WTC11 (cell line): ENCODE measurements around the gene CCDC81.

ENCODE experiments used
- NR1H2 ChIP-seq: sonication (generic); formaldehyde crosslinking; IDR thresholded peaks from 2 replicates; pipeline ENCODE4 v1.9.0; 2021; ENCODE audit warnings: mild to moderate bottlenecking, moderate library complexity, missing genetic modification reagents
- TF ChIP-seq, protein P1 (sequence below): sonication (generic); formaldehyde crosslinking; IDR thresholded peaks from 2 replicates; pipeline ENCODE4 v1.8.1; 2023; ENCODE audit warnings: mild to moderate bottlenecking, missing genetic modification reagents, moderate library complexity
- TF ChIP-seq, protein P2 (sequence below): fragments of 200-600 bp; IDR thresholded peaks from 2 replicates; pipeline ENCODE4 v1.8.0; 2022; ENCODE audit warnings: antibody characterized with exemption

GRCh38 chr11:86446924-86447285, 72.2 kb downstream of the CCDC81 start:
- TF ChIP-seq, protein P1, sequence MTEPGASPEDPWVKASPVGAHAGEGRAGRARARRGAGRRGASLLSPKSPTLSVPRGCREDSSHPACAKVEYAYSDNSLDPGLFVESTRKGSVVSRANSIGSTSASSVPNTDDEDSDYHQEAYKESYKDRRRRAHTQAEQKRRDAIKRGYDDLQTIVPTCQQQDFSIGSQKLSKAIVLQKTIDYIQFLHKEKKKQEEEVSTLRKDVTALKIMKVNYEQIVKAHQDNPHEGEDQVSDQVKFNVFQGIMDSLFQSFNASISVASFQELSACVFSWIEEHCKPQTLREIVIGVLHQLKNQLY (CRISPR knock-in tag): no peak
- TF ChIP-seq, protein P2, sequence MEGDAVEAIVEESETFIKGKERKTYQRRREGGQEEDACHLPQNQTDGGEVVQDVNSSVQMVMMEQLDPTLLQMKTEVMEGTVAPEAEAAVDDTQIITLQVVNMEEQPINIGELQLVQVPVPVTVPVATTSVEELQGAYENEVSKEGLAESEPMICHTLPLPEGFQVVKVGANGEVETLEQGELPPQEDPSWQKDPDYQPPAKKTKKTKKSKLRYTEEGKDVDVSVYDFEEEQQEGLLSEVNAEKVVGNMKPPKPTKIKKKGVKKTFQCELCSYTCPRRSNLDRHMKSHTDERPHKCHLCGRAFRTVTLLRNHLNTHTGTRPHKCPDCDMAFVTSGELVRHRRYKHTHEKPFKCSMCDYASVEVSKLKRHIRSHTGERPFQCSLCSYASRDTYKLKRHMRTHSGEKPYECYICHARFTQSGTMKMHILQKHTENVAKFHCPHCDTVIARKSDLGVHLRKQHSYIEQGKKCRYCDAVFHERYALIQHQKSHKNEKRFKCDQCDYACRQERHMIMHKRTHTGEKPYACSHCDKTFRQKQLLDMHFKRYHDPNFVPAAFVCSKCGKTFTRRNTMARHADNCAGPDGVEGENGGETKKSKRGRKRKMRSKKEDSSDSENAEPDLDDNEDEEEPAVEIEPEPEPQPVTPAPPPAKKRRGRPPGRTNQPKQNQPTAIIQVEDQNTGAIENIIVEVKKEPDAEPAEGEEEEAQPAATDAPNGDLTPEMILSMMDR: no peak
- no peak for TF ChIP-seq NR1H2 (CRISPR knock-in tag)
